GM19452 (cell line): ENCODE results near the gene FRMPD4.

ENCODE experiments used
- ATAC-seq: cut with Tn5 transposase; IDR thresholded peaks from one replicate; pipeline ENCODE4 v1.9.1; 2021; ENCODE audit not compliant: unreplicated experiment

The FRMPD4 gene

DNA sequence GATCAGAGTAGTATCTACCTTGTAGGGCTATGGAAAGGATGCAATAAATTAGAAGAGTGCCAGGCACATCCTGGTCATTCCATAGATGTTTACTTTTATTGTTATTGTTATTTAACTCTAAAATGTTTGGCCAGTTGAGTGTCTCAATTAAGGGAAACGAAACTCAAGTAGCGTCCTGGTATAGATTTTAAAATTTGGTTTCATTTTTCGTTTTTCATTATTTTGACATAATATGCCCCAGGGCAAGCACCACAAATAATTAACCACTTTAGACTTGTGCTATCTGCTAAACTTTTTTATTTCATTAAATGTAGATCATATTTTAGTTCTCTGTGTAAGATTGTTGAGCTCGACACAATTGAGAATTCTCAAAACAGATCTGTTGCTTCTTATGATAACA is 473.2 kb downstream of the FRMPD4 start:
- ATAC-seq: no peak

GRCh38 chrX:12614266-12614665 is 476.0 kb downstream of the FRMPD4 start:
- no peak for ATAC-seq

DNA sequence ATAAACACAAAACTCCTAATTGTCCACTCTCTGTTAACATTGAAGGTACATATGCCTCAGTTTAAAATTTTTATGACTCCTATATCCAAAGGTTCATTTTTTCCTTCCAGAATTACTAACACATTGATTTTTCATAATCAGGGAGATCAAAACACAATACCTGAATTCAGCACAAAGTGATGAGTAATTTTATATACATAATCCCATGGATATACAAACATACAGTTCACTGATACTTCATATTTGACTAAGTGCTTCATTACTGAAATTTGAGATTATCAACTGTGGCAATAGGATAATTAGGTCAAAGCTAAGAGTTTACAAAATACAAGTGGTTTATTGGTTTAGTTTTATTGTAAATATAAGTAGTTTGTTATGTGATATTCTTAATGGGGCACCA is 476.8 kb downstream of the FRMPD4 start:
- ATAC-seq: no peak

- no peak for ATAC-seq
These were observed 479.0 kb downstream of the FRMPD4 start for GRCh38 chrX:12617241-12617640.

- no peak for ATAC-seq
These were observed 509.0 kb downstream of the FRMPD4 start for GRCh38 chrX:12647230-12647629.

GRCh38 chrX:12648995-12649394 is 510.7 kb downstream of the FRMPD4 start:
- no peak for ATAC-seq

- ATAC-seq: no peak
These were observed 519.2 kb downstream of the FRMPD4 start for GRCh38 chrX:12657433-12657832.

DNA sequence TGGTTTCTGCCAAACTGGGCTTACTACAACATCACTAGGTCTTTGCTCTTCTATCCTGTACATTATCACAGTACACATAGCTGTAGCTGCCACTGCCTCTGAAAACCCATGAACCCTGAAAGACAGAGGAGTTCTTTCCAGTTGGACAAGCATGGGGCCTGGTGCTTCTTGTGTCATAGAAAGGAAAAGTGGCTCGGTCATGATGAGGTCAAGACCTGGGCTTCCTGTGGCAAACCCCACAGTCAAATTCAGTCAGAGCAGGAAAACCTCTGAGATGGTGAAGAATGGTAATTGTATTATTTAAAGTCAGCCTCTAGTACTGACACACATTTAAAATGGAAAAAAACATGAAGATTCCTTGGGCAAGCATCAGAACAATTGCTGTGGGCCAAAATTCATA is 519.6 kb downstream of the FRMPD4 start:
- ATAC-seq: peak; percentile 70

DNA sequence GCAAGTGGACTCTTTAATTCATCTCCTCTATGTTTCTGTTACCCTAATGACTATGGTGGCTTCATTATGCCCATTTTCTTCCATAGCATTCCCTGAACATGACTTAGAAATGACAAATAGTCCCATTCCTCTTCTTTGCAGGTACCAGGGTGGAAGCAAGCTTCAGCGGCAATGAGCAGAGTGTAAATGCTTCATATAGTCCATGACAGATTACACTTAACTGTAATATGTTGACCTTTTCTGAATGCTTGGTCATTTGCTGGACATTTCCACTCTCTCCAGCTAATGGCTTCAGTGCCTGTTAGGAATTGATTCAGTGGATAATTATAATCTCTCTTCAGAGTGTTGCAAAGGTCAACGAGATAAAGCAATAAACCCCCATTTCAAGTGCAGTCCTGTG is 523.2 kb downstream of the FRMPD4 start:
- no peak for ATAC-seq

- ATAC-seq: no peak
These were observed 534.3 kb downstream of the FRMPD4 start for GRCh38 chrX:12672367-12673106.

DNA sequence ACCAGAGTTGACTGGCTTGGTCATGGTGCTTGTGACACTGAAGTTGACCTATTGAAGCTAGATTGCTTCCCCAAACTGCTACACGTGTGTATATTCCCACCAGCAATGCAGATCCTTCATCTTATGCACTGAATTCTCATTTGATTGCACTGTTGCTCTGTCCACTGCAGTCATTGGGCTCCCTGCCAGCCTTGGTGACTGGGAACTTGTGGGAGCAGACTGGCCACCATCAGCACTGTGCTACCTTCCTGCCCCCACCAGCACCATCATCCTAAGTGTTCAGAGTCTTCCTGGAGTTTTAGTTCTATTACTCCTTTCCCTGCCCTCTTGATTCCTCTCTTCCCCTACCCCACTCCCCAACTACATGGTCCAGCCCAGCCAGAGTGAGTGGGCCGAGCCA is 535.2 kb downstream of the FRMPD4 start:
- no peak for ATAC-seq

DNA sequence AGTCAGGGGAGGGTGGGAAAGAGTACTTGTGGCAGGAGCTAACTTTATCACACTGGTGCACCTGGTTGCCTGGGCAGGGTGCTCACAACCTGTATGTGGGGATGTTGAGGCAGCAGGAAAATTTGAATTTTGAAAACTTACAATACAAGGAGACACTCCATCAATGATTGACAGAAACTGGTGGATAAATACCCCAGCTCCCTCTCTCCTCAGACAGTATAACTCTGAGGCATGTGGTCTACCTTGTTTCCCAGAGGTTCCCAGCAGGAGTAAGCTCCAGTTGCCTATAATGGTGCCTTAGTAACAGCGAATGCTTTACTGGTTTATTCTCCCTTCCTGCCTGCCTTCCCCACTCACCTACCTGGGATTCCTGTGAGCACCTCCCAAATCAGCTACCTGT is 541.2 kb downstream of the FRMPD4 start:
- no peak for ATAC-seq

DNA sequence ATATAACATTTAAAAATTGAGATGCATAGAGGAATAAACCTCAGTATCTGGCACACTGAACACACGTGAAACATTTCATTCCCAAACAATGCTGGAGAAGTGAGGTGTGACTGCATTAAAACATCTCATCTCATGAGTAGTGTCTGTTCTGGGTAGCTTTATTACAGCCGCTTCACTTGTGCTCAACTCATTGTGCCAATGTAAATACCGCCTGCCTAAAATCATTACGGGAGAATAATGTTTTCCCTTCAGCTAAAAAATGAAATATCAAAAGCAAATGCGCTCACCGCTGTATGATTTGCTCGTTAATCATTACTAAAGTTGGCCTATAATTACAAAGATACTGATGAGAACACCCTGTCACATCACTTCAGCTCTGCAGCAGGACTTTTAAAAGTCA is 542.8 kb downstream of the FRMPD4 start:
- ATAC-seq: no peak

- ATAC-seq: no peak
These were observed 547.3 kb downstream of the FRMPD4 start for GRCh38 chrX:12685541-12685940.

DNA sequence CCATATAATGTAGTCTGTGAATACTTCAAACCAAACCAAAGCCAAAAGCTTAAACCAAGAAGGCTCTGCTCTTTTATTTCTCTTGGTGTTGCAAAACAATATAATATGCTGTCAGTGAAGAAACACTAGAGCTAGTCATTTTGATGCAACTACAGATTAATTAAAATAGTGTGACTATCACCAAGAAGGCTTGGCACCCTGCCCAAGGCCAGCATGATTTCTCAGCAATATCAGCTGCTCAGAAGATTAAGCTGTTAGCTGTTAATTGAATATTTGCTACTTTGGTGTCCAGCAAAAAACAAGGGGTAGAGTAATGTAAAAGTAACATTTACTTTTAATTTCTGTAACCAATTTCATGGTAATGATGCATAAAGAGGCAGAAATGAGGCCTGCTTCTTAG is 548.1 kb downstream of the FRMPD4 start:
- ATAC-seq: no peak

GRCh38 chrX:12690646-12691045 is 552.4 kb downstream of the FRMPD4 start:
- ATAC-seq: no peak

DNA sequence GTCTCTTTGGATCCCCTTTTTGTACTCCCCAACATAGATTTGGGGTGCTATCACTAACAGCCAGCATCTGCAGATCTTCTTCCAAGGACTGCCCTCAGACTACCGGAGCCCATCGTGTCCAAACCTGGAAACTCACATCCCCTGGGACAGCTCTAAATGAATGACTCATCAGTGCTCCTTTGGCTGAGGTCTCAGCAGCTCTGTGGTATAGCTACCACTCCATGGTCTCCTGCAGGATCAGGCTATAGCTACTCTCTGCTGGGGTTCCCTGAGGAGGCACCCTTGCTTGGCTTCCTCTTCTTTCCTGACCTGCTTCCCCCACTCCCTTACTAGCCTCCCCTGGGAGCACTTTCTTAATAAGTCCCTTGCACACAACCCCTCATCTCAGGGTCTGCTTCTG is 555.5 kb downstream of the FRMPD4 start:
- no peak for ATAC-seq

DNA sequence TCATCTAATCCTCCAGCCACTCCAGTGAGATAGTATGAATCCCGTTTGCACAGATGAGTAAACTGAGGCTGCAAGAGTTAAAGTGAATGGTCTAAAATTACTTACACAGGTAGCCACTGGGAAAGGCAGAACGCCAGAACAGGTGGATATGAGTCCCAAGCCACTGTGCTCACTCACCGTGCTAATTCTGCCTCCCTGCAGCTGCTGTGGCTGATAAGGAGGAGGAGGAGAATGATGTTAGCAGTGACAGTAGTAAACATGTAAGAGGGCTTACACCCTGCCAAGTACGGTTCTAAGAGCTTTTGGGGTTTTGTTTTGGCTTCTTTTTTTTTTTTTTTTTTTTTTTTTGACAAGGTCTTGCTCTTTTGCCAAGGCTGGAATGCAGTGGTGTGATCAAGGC is 562.5 kb downstream of the FRMPD4 start:
- no peak for ATAC-seq

DNA sequence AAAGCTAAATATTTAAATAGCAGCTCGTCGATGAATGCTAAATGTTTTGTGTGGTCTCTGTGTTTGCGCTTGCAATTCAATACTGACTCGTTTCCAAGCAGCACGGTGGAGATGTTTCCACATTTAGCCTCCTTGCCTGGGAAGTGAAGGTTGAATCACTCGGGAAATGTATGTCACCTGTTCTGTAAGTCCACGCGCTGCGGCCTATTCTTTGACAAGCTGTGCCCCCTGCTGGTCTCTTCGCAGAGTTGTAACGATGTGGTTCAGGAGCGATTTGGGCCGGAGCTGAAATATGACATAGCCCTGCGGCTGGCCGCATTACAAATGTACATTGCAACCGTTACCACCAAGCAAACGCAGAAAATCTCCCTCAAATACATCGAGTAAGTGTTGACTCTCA is 563.4 kb downstream of the FRMPD4 start:
- ATAC-seq: no peak

GRCh38 chrX:12702509-12703091 is 564.3 kb downstream of the FRMPD4 start:
- no peak for ATAC-seq

DNA sequence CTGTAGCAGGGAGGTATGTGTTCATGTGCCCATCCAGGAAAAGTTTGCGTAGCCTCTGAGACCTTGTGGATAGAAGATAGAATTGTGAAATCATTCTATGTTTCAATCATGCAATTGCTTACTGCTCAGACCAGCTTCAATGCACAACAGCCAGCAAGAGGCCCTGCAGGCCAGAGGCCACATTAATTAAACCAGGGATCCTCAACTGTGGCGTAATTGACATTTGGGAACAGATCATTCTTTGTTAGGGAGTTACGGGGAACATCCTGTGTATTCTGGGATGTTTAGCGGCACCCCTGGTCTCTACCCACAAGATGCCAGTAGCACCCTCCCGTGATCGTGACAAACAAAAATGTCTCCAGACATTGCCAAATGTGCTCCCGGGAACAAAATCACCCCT is 566.4 kb downstream of the FRMPD4 start:
- ATAC-seq: no peak

GRCh38 chrX:12709047-12709446 is 570.8 kb downstream of the FRMPD4 start:
- no peak for ATAC-seq

DNA sequence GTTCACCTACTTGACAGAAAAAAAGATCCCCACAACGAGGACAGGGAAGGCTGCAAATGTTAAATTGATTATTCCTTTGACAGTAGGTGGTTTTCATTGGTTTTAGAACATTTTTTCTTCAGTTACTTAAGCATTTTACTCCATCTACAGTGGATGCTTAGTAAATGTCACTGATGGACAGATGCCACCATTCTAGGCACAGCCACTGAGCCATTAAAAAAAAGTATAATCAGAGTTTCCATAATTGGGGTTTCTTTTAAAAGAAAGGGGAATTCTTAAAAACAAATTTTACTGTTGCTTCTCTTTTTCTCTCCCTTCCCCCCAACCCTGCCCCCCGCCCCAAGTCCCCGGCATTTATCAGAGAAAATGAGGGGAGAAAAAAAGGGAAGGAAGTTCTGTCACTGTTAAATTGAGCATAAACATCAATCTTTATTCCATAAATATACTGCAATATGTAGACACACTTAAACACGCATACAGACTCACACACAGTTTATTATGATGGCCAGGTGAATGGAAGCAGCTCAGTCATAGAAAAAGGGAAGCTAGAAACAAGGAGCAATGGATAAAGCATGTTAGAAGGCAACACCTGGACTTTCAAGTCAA is 573.3 kb downstream of the FRMPD4 start:
- ATAC-seq: no peak
